ENCODE data around the gene GPR137B. TPM values are rescaled to one million over a fixed set of nuclear protein-coding genes. Genes with fewer than 3 reads are reported as not detected.

Gene GPR137B
- total RNA-seq, 1 donor from 2014 or later: 11.8 TPM

DNA sequence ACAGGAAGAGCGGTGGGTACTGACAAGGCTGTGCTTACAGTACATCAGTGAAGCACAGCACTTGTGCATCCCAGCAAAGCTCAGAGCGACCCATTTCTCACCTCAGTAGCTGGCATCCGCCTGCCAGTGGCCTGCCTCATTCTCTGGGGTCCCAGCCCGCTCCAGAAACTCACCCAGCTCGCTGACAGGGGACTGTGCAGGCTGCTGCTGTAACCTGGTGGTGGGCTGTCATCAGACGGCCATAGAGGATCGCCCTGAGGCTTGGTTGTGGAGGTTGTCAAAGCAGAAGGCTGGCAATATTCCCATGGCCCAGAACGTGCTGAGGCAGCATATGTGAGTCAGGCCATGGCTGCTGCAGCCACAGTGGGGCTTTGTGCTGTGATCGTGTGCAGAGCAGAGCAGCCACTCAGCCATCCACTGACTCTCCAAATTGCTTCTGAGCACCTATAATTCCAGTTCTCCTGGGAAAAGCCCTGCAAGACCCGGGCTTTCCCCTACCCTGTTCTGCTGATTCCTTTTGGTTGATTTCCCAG is 13.6 kb upstream of the GPR137B start:
- H3K27me3 Mint-ChIP-seq (ENCODE audit: low read depth): no peaks in the 10 kb centered on the region
- peaks cover 38% of the 10 kb centered on the region for H3K4me1 Mint-ChIP-seq
- H3K27ac Mint-ChIP-seq (ENCODE audit: unreplicated experiment): peak overlapping the region; percentile 48
- no peaks in the 10 kb centered on the region for H3K36me3 Mint-ChIP-seq (ENCODE audit: low read depth)
- peak overlapping the region; percentile 77 for H3K4me3 Mint-ChIP-seq
- no peaks in the 10 kb centered on the region for H3K9me3 Mint-ChIP-seq
- TF ChIP-seq, protein P1, sequence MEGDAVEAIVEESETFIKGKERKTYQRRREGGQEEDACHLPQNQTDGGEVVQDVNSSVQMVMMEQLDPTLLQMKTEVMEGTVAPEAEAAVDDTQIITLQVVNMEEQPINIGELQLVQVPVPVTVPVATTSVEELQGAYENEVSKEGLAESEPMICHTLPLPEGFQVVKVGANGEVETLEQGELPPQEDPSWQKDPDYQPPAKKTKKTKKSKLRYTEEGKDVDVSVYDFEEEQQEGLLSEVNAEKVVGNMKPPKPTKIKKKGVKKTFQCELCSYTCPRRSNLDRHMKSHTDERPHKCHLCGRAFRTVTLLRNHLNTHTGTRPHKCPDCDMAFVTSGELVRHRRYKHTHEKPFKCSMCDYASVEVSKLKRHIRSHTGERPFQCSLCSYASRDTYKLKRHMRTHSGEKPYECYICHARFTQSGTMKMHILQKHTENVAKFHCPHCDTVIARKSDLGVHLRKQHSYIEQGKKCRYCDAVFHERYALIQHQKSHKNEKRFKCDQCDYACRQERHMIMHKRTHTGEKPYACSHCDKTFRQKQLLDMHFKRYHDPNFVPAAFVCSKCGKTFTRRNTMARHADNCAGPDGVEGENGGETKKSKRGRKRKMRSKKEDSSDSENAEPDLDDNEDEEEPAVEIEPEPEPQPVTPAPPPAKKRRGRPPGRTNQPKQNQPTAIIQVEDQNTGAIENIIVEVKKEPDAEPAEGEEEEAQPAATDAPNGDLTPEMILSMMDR (conservative IDR thresholded peaks at IDR 0.05): no peak
- DNase-seq (ENCODE audit: low read depth, low spot score): no peak

DNA sequence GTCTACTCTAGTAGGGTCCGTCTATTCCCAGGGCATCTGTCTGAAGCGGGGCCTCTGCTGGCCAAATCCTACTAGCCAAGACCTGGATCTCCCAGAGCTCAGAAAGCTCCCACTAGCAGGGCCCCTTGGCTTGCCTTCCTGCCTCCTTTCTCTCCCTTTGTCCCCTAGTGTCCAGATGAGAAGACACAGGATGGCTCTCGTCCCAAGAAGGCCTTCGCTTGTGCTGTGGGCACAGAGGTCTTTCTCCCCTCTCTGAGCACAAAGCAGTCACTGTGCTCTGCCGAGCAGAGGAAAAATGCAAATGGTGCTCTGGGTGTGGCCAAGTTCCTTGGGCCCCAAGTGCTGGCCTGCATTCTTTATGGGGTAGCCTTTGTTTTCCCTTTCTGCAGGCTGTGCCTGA is 13.0 kb upstream of the GPR137B start:
- Mint-ChIP-seq H3K4me1 (peaks cover 38% of the 10 kb centered on the region), H3K9me3 (no peaks in the 10 kb centered on the region), H3K4me3 (peak overlapping the region; percentile 77), H3K27ac (ENCODE audit: unreplicated experiment) (peak overlapping the region; percentile 48), H3K36me3 (ENCODE audit: low read depth) (no peaks in the 10 kb centered on the region), H3K27me3 (ENCODE audit: low read depth) (no peaks in the 10 kb centered on the region)
- DNase-seq (ENCODE audit: low read depth, low spot score): peak; percentile 25
- TF ChIP-seq, protein P1 (conservative IDR thresholded peaks at IDR 0.05): no peak

DNA sequence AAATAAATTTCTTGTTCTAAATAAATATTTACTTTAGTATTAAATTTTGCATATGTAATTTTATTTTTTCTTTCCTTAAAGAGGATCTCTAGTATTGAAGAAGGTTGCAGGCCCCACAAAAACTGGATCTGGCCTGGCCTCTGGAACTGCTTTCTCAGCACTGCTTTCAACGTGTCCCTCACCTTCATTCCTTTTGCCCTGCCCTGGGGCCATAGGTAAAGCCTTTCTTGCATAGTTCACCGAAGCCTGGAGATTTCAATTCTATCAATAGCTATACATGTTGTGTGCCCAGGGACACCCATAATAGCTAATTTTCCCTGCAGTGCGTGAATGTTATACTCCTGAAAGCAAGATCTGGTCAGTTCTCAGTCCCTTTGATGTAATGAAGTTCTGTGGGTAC is 12.0 kb upstream of the GPR137B start:
- no peaks in the 10 kb centered on the region for H3K36me3 Mint-ChIP-seq (ENCODE audit: low read depth)
- no peak overlapping the region for H3K27ac Mint-ChIP-seq (ENCODE audit: unreplicated experiment)

DNA sequence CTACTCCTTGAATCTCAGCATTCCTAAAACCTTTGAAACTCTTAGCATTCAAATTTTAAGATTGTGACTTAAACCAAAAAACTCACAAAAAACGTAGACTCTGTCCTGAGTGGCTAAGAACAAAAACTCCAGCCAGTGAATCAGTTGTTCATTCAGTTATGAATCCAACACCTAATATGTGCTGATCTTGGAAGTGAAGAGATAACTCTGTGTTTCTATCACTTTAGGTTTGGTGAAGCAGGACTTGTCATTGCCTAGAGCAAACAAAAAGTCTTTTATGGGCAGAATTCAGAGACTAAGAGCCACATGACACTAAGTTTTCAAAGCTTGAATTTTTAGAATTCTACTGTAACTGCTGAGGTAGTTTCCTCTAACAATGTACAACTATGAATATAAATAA is 10.4 kb upstream of the GPR137B start:
- peaks cover 34% of the 10 kb centered on the region for H3K4me1 Mint-ChIP-seq
- H3K4me3 Mint-ChIP-seq: no peak overlapping the region
- no peak overlapping the region for H3K27ac Mint-ChIP-seq (ENCODE audit: unreplicated experiment)
- TF ChIP-seq, protein P1 (conservative IDR thresholded peaks at IDR 0.05): no peak
- H3K9me3 Mint-ChIP-seq: no peaks in the 10 kb centered on the region
- no peak for DNase-seq (ENCODE audit: low read depth, low spot score)
- H3K27me3 Mint-ChIP-seq (ENCODE audit: low read depth): peaks cover 18% of the 10 kb centered on the region
- H3K36me3 Mint-ChIP-seq (ENCODE audit: low read depth): no peaks in the 10 kb centered on the region

More for the DNA sequence above, 12.0 kb upstream of the GPR137B start:
- DNase-seq (ENCODE audit: low read depth, low spot score): no peak
- Mint-ChIP-seq H3K27me3 (ENCODE audit: low read depth) (peaks cover 10% of the 10 kb centered on the region), H3K9me3 (no peaks in the 10 kb centered on the region), H3K4me1 (peaks cover 38% of the 10 kb centered on the region), H3K4me3 (no peak overlapping the region)
- TF ChIP-seq, protein P1 (conservative IDR thresholded peaks at IDR 0.05): no peak

GRCh38 chr1:236132420-236133046 is 9.8 kb upstream of the GPR137B start:
- no peaks in the 10 kb centered on the region for H3K9me3 Mint-ChIP-seq
- TF ChIP-seq, protein P1 (conservative IDR thresholded peaks at IDR 0.05): no peak
- no peak for DNase-seq (ENCODE audit: low read depth, low spot score)
- peaks cover 21% of the 10 kb centered on the region for H3K27me3 Mint-ChIP-seq (ENCODE audit: low read depth)
- H3K4me1 Mint-ChIP-seq: peaks cover 33% of the 10 kb centered on the region
- H3K27ac Mint-ChIP-seq (ENCODE audit: unreplicated experiment): no peak overlapping the region
- H3K36me3 Mint-ChIP-seq (ENCODE audit: low read depth): no peaks in the 10 kb centered on the region
- H3K4me3 Mint-ChIP-seq: no peak overlapping the region
